Endothelial cell of umbilical vein (primary cell): ENCODE results near the gene SUPV3L1.

Experiments
- CTCF ChIP-seq, 2 donors: IDR thresholded peaks; 1 replicate in 1 of 2; 2 replicates in 1 of 2; pipeline ENCODE4 v1.5.1; 2011; ENCODE audit warnings: low read length in 2 of 2, mild to moderate bottlenecking in 2 of 2, moderate library complexity in 2 of 2, control low read depth in 1 of 2, inconsistent platforms in 1 of 2, low read depth in 1 of 2; ENCODE audit not compliant: insufficient read depth in 1 of 2; ENCODE audit errors: extremely low read depth in 1 of 2
- EZH2 ChIP-seq: IDR thresholded peaks from 2 replicates; pipeline ENCODE4 v1.6.1; 2012; ENCODE audit warnings: borderline replicate concordance, low read depth, mild to moderate bottlenecking, moderate library complexity, low read length, inconsistent platforms; ENCODE audit not compliant: severe bottlenecking
- FOS ChIP-seq: IDR thresholded peaks from 2 replicates; pipeline ENCODE4 v1.6.1; 2011; ENCODE audit warnings: mild to moderate bottlenecking, low read length, moderate library complexity, borderline replicate concordance; ENCODE audit not compliant: insufficient read depth
- GATA2 ChIP-seq: IDR thresholded peaks from 2 replicates; pipeline ENCODE4 v1.7.0; 2011; ENCODE audit warnings: low read depth, mild to moderate bottlenecking, moderate library complexity, mixed read lengths, low read length; ENCODE audit not compliant: insufficient read length, insufficient read depth
- JUN ChIP-seq: IDR thresholded peaks from 2 replicates; pipeline ENCODE4 v1.6.1; 2011; ENCODE audit warnings: borderline replicate concordance, low read depth; ENCODE audit not compliant: insufficient read length, insufficient read depth
- MAX ChIP-seq: IDR thresholded peaks from 2 replicates; pipeline ENCODE4 v1.6.1; 2011; ENCODE audit not compliant: insufficient read depth, insufficient read length
- MYC ChIP-seq: IDR thresholded peaks from one replicate; pipeline ENCODE4 v1.6.1; 2011; ENCODE audit warnings: mild to moderate bottlenecking, low read depth, low read length
- POLR2A ChIP-seq: IDR thresholded peaks from 2 replicates; pipeline ENCODE4 v1.6.1; 2012; ENCODE audit warnings: low read depth, mild to moderate bottlenecking, control low read depth, low read length
- POLR2AphosphoS5 ChIP-seq: IDR thresholded peaks from 2 replicates; pipeline ENCODE4 v1.6.1; 2012; ENCODE audit warnings: low read depth, mild to moderate bottlenecking, control low read depth, low read length, moderate library complexity; ENCODE audit not compliant: insufficient read depth

GRCh38 chr10:69160809-69161241 is 19.2 kb upstream of the SUPV3L1 start:
- TF ChIP-seq CTCF (IDR thresholded peaks at IDR 0.05; ENCODE audit: extremely low read depth in 1 of 2, insufficient read depth in 1 of 2, low read depth in 1 of 2, low read length in 2 of 2) (no peak), EZH2 (no peak), MYC (no peak), GATA2 (no peak), POLR2AphosphoS5 (no peak), POLR2A (no peak), MAX (no peak), FOS (no peak), JUN (no peak)
